ENCODE results near the gene MTMR3.

Gene MTMR3

DNA sequence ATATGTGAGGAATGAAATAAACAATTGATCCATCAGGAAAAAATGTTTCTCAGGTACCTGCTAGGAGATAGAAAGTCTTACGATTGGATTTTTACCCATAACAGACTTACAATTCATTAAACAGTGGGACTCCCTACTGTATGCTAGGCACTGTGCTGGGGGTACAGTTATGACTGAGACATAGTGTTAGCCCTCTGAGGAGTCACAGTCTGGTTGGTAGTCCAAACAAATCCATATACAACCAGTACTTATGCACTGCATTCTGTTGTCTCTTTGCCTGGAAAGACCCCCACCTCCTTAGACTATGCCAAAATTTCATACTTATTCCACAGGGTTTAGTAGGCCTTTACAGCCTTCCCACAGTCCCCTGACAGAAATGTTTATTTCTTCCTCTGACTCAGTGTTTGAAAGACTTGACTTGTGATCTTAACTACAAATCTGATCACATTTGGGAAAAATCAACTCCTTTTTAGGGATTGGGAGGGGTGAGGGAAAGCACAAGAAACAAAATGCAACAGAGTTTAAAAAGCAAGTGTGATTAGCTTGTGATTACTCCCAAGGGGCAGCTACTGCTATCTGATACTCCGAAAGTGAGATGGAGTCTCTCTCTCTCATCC lies 127.9 kb downstream of the MTMR3 start:
- H3K4me3 ChIP-seq (ENCODE audit: low read length), result no peak overlapping the region
- peaks cover 5% of the 10 kb centered on the region; the same call in 1 of the 2 replicates for H3K36me3 ChIP-seq (ENCODE audit: control insufficient read depth, insufficient read depth, low read length)
- no peak overlapping the region for H3K27ac ChIP-seq (ENCODE audit: low read length)
- H3K4me1 ChIP-seq (ENCODE audit: control insufficient read depth, insufficient read depth, low read length), result no peaks in the 10 kb centered on the region; the same call in 1 of the 2 replicates
- H3K9me3 ChIP-seq (ENCODE audit: control insufficient read depth, insufficient read depth, low read length), result no peaks in the 10 kb centered on the region
- no peaks in the 10 kb centered on the region for H3K27me3 ChIP-seq (ENCODE audit: control insufficient read depth, insufficient read depth, low read length)
- no peak for DNase-seq (ENCODE audit: low read depth, low spot score)
- no CpG with 5 or more reads among the region's 2 CpGs for WGBS (ENCODE audit: insufficient coverage, insufficient read length)

DNA sequence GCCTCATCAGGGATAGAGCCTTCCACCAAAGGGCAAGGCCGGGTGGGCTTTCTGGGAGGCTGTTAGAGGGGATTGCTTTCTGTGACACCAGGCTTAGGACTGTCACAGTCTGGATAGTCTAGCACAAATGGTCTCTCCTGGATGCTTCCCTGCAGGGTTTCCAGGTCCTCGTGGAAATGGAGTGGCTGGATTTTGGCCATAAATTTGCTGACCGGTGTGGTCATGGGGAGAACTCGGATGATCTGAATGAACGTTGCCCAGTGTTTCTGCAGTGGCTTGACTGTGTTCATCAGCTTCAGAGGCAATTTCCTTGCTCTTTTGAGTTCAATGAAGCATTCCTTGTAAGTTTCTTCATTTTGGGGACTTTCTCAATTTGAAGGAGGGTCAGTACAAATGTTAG lies 130.2 kb downstream of the MTMR3 start:
- no CpG with 5 or more reads among the region's 5 CpGs for WGBS (ENCODE audit: insufficient coverage, insufficient read length)
- Histone ChIP-seq H3K9me3 (ENCODE audit: control insufficient read depth, insufficient read depth, low read length) (no peaks in the 10 kb centered on the region), H3K36me3 (ENCODE audit: control insufficient read depth, insufficient read depth, low read length) (peaks cover 18% of the 10 kb centered on the region; the same call in 1 of the 2 replicates), H3K27me3 (ENCODE audit: control insufficient read depth, insufficient read depth, low read length) (no peaks in the 10 kb centered on the region), H3K4me3 (ENCODE audit: low read length) (no peak overlapping the region), H3K4me1 (ENCODE audit: control insufficient read depth, insufficient read depth, low read length) (no peaks in the 10 kb centered on the region; the same call in 1 of the 2 replicates), H3K27ac (ENCODE audit: low read length) (no peak overlapping the region)
- DNase-seq (ENCODE audit: low read depth, low spot score), result no peak

DNA sequence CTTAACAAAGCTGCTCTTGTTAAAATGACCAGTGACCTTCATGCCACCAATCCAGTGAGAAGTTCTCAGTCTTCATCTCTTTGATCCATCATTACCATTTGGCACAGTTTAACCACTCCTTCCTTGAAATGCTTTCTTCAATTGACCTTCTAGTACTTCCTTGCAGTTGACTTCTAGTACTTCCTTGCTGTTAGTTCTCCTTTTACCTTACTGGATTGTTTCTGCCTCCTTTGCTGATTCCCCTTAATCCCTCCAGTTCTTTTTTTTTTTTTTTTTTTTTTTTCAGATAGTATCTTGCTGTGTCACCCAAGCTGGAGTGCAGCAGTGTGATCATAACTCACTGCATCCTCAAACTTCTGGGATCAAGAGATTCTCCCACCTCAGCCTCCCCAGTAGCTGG lies 131.3 kb downstream of the MTMR3 start:
- Histone ChIP-seq H3K4me1 (ENCODE audit: control insufficient read depth, insufficient read depth, low read length) (no peaks in the 10 kb centered on the region; the same call in 1 of the 2 replicates), H3K36me3 (ENCODE audit: control insufficient read depth, insufficient read depth, low read length) (peaks cover 18% of the 10 kb centered on the region; the same call in 1 of the 2 replicates)

DNA sequence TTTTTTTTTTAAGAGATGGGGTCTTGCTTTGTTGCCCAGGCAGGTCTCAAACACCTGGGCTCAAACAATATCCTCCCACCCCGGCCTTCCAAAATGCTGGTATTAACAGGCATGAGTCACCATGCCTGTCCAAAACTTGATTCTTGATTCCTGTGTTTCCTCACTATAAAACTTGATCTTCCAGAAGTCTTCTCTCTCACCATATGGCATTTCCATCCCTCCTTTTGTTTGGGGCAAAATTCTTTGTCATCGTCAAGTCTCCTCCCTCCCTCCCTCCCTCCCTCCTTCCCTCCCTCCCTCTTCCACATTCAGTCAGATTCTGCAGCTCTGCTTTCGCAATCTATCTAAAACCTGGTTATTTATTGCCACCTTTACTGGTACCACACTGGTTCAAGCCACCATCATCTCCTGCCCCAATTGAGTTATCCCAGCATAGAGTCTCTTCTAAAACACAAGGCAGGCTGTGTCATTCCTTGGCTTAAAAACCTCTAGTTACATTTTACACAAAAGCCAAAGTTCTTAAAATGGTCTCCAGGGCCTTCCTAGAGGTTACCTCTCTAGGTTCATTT lies 132.3 kb downstream of the MTMR3 start:
- Histone ChIP-seq H3K9me3 (ENCODE audit: control insufficient read depth, insufficient read depth, low read length) (no peaks in the 10 kb centered on the region), H3K4me1 (ENCODE audit: control insufficient read depth, insufficient read depth, low read length) (no peaks in the 10 kb centered on the region; the same call in 1 of the 2 replicates), H3K27ac (ENCODE audit: low read length) (no peak overlapping the region), H3K4me3 (ENCODE audit: low read length) (no peak overlapping the region), H3K27me3 (ENCODE audit: control insufficient read depth, insufficient read depth, low read length) (no peaks in the 10 kb centered on the region), H3K36me3 (ENCODE audit: control insufficient read depth, insufficient read depth, low read length) (peaks cover 21% of the 10 kb centered on the region; the same call in 1 of the 2 replicates)
- WGBS (ENCODE audit: insufficient coverage, insufficient read length), result no CpG with 5 or more reads among the region's 3 CpGs
- DNase-seq (ENCODE audit: low read depth, low spot score), result no peak

More for the DNA sequence above, 131.3 kb downstream of the MTMR3 start:
- no peak overlapping the region for H3K4me3 ChIP-seq (ENCODE audit: low read length)
- no peak for DNase-seq (ENCODE audit: low read depth, low spot score)
- H3K9me3 ChIP-seq (ENCODE audit: control insufficient read depth, insufficient read depth, low read length), result no peaks in the 10 kb centered on the region
- no peaks in the 10 kb centered on the region for H3K27me3 ChIP-seq (ENCODE audit: control insufficient read depth, insufficient read depth, low read length)
- H3K27ac ChIP-seq (ENCODE audit: low read length), result no peak overlapping the region

DNA sequence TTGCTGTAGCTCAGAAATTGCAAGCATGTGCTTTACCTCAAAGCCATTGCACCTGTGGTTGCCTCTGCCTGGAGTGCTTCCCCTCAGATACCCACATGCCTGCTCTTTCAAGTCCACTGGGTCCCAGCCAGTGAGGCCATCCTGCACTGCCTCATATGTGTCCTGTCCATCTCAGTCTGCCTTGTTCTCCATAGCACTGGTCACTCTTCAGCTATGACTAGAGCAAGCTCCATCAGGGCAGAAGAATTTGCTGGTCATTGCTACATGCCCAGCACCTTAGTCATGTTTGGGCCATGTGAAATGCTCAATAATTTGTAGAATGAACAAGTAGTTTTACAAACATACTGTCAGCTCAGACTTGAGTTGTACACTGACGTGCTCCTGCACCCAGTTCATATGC lies 132.9 kb downstream of the MTMR3 start:
- no peak overlapping the region for H3K27ac ChIP-seq (ENCODE audit: low read length)
- no peak overlapping the region for H3K4me3 ChIP-seq (ENCODE audit: low read length)
- no peaks in the 10 kb centered on the region for H3K27me3 ChIP-seq (ENCODE audit: control insufficient read depth, insufficient read depth, low read length)
- DNase-seq (ENCODE audit: low read depth, low spot score), result no peak
- H3K36me3 ChIP-seq (ENCODE audit: control insufficient read depth, insufficient read depth, low read length), result peaks cover 26% of the 10 kb centered on the region; the same call in 1 of the 2 replicates
- H3K4me1 ChIP-seq (ENCODE audit: control insufficient read depth, insufficient read depth, low read length), result no peaks in the 10 kb centered on the region; the same call in 1 of the 2 replicates
- no peaks in the 10 kb centered on the region for H3K9me3 ChIP-seq (ENCODE audit: control insufficient read depth, insufficient read depth, low read length)
- WGBS (ENCODE audit: insufficient coverage, insufficient read length), result no CpG with 5 or more reads among the region's 1 CpG

DNA sequence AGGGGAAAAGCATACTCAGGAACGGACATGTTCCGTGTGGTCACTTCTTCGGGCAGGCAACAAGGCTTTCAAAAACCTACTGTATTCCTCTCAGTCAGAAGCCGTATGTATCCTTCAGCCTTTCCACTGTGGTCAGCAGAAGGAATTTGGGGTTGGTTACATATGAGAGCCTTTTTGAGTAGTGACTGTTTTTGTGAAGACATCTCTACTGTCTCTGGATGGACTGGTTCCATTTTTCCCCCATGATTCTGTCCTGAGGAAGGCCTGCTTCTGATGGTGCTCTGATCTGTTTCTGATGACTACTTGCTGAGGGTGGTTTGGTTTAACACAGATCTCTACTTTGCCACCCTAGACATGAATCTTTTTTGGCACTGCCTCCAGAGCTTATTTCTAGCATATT lies 133.6 kb downstream of the MTMR3 start:
- no CpG with 5 or more reads among the region's 4 CpGs for WGBS (ENCODE audit: insufficient coverage, insufficient read length)
- Histone ChIP-seq H3K9me3 (ENCODE audit: control insufficient read depth, insufficient read depth, low read length) (no peaks in the 10 kb centered on the region), H3K36me3 (ENCODE audit: control insufficient read depth, insufficient read depth, low read length) (peaks cover 27% of the 10 kb centered on the region; the same call in 1 of the 2 replicates), H3K27ac (ENCODE audit: low read length) (no peak overlapping the region), H3K4me1 (ENCODE audit: control insufficient read depth, insufficient read depth, low read length) (no peaks in the 10 kb centered on the region; the same call in 1 of the 2 replicates), H3K4me3 (ENCODE audit: low read length) (no peak overlapping the region), H3K27me3 (ENCODE audit: control insufficient read depth, insufficient read depth, low read length) (no peaks in the 10 kb centered on the region)
- DNase-seq (ENCODE audit: low read depth, low spot score), result no peak

DNA sequence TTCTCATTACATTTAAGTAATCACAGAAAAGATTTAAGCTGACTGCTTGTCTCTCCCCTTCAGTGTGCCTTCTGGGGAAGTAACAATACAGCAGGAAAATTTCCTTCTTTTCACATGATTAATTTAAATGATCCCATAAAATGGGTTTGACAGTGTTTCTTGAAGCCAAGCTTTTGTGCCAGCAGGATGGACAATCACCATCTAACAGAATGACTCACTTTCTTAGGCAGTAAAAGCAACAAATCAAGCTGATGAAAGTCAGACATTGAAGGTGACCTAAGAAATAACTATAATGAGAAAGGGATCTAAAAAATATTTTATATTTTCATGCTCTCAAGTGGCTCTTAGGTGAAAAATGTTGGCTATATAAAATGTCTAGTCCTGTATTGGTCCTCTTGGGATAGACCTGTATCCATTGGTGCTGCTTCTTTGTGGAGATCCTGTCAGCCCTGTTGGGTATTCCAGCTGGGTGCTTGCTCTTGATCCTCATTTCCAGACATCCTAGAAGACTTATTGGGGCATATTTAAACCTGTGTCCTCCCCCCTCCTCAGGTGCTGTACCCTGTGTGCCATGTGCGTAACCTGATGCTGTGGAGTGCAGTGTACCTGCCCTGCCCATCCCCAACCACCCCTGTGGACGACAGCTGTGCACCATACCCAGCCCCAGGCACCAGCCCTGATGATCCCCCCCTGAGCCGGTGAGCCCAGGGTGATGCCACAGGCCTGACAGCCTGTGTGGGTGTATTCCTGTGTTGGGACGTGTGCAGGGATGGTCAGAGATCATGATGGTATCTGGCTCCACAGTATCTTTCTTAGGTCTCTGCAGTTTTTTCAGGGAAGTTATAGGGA lies 134.6 kb downstream of the MTMR3 start:
- Histone ChIP-seq H3K27ac (ENCODE audit: low read length) (no peak overlapping the region), H3K9me3 (ENCODE audit: control insufficient read depth, insufficient read depth, low read length) (no peaks in the 10 kb centered on the region), H3K27me3 (ENCODE audit: control insufficient read depth, insufficient read depth, low read length) (no peaks in the 10 kb centered on the region), H3K4me3 (ENCODE audit: low read length) (no peak overlapping the region), H3K36me3 (ENCODE audit: control insufficient read depth, insufficient read depth, low read length) (peaks cover 36% of the 10 kb centered on the region), H3K4me1 (ENCODE audit: control insufficient read depth, insufficient read depth, low read length) (no peaks in the 10 kb centered on the region; the same call in 1 of the 2 replicates)
- DNase-seq (ENCODE audit: low read depth, low spot score), result no peak
- no CpG with 5 or more reads among the region's 4 CpGs for WGBS (ENCODE audit: insufficient coverage, insufficient read length)

DNA sequence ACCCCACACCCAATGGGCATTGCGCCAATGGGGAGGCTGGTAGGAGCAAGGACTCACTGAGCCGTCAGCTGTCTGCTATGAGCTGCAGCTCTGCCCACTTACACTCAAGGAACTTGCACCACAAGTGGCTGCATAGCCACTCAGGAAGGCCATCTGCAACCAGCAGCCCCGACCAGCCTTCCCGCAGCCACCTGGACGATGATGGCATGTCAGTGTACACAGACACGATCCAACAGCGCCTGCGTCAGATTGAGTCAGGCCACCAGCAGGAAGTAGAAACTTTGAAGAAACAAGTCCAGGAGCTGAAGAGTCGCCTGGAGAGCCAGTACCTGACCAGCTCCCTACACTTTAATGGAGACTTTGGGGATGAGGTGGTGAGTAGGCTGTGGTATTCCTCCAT lies 137.5 kb downstream of the MTMR3 start:
- H3K27ac ChIP-seq (ENCODE audit: low read length), result no peak overlapping the region
- no CpG with 5 or more reads among the region's 9 CpGs for WGBS (ENCODE audit: insufficient coverage, insufficient read length)
- H3K9me3 ChIP-seq (ENCODE audit: control insufficient read depth, insufficient read depth, low read length), result no peaks in the 10 kb centered on the region
- H3K36me3 ChIP-seq (ENCODE audit: control insufficient read depth, insufficient read depth, low read length), result peaks cover 36% of the 10 kb centered on the region
- DNase-seq (ENCODE audit: low read depth, low spot score), result no peak
- H3K27me3 ChIP-seq (ENCODE audit: control insufficient read depth, insufficient read depth, low read length), result no peaks in the 10 kb centered on the region
- H3K4me1 ChIP-seq (ENCODE audit: control insufficient read depth, insufficient read depth, low read length), result no peaks in the 10 kb centered on the region
- H3K4me3 ChIP-seq (ENCODE audit: low read length), result no peak overlapping the region

DNA sequence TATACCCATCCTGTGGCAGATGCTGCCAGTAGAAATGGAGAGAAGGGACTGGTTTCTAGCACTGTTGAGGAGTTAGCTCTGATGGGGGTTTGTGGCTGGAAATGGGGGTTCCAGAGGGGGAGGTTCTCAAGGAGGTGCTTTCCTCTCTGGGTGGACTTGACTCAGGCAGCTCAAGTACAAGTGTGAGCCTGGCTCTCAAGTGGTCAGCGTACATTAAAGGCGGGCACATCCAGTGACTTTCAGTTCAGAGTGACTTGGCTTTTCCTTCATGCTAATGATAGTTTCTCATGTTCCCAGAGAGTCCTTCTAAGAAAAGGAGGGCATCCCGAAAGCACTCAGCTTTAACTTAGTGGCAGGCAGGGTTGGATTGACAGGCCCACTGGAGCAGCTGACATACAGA lies 138.4 kb downstream of the MTMR3 start:
- DNase-seq (ENCODE audit: low read depth, low spot score), result no peak
- Histone ChIP-seq H3K27ac (ENCODE audit: low read length) (no peak overlapping the region), H3K4me1 (ENCODE audit: control insufficient read depth, insufficient read depth, low read length) (no peaks in the 10 kb centered on the region), H3K4me3 (ENCODE audit: low read length) (no peak overlapping the region), H3K9me3 (ENCODE audit: control insufficient read depth, insufficient read depth, low read length) (no peaks in the 10 kb centered on the region), H3K36me3 (ENCODE audit: control insufficient read depth, insufficient read depth, low read length) (peaks cover 29% of the 10 kb centered on the region), H3K27me3 (ENCODE audit: control insufficient read depth, insufficient read depth, low read length) (no peaks in the 10 kb centered on the region)
- WGBS (ENCODE audit: insufficient coverage, insufficient read length), result no CpG with 5 or more reads among the region's 3 CpGs

DNA sequence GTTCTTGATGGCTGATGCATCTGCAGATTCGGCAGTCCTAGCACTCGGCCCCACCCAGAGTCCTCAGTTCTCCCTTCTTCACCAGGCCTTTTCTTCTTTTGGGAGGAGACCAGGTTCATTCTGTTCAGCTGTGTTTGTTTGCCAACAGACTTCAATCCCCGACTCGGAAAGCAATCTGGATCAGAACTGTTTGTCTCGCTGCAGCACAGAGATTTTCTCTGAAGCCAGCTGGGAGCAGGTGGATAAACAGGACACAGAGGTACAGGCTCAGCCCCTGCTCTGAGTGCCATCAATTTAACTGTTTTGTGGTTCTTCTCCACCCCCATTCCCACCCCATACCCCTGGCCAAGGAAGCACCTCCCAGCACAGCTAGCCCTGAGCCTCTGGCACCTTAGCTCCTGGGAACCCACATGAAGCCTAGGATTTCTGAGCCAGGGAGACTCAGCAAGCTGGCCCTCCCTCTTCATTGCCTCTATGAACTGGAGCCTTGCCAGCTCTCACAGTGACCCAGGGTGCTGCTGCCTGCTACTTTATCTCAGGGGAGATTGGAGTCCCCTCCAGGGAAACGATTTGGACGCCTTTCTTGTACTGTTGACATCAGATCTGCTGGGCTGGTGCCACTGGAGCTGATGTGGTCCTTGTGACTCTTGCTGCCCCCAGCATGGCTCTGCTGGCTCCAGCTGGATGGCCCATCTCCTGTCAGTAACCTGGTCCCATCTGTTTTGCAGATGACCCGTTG lies 139.1 kb downstream of the MTMR3 start:
- Histone ChIP-seq H3K27me3 (ENCODE audit: control insufficient read depth, insufficient read depth, low read length) (no peaks in the 10 kb centered on the region), H3K4me1 (ENCODE audit: control insufficient read depth, insufficient read depth, low read length) (no peaks in the 10 kb centered on the region), H3K36me3 (ENCODE audit: control insufficient read depth, insufficient read depth, low read length) (peaks cover 24% of the 10 kb centered on the region), H3K4me3 (ENCODE audit: low read length) (no peak overlapping the region), H3K27ac (ENCODE audit: low read length) (no peak overlapping the region), H3K9me3 (ENCODE audit: control insufficient read depth, insufficient read depth, low read length) (no peaks in the 10 kb centered on the region)
- WGBS (ENCODE audit: insufficient coverage, insufficient read length), result no CpG with 5 or more reads among the region's 8 CpGs
- DNase-seq (ENCODE audit: low read depth, low spot score), result no peak

All from iPS DF 6.9 (cell line).